ENCODE measurements around the gene ARL5A.
A peak's percentile ranks its signal among the peaks of the same experiment; 100 is the strongest.

Gene ARL5A

GRCh38 chr2:151840216-151841046 is 12.2 kb upstream of the ARL5A start:
- no peak for DNase-seq

GRCh38 chr2:151837926-151838325 is 9.7 kb upstream of the ARL5A start:
- no peak for DNase-seq

GRCh38 chr2:151833984-151834383 is 5.8 kb upstream of the ARL5A start:
- DNase-seq, result no peak

GRCh38 chr2:151830961-151831360 is 2.7 kb upstream of the ARL5A start:
- DNase-seq, result no peak

- DNase-seq, result no peak
Observed at GRCh38 chr2:151828890-151829324, 686 bp upstream of the ARL5A start.

GRCh38 chr2:151827564-151828142 is 568 bp downstream of the ARL5A start:
- no peak for DNase-seq

- DNase-seq, result no peak
Observed at GRCh38 chr2:151826737-151827157, 1.5 kb downstream of the ARL5A start.

DNA sequence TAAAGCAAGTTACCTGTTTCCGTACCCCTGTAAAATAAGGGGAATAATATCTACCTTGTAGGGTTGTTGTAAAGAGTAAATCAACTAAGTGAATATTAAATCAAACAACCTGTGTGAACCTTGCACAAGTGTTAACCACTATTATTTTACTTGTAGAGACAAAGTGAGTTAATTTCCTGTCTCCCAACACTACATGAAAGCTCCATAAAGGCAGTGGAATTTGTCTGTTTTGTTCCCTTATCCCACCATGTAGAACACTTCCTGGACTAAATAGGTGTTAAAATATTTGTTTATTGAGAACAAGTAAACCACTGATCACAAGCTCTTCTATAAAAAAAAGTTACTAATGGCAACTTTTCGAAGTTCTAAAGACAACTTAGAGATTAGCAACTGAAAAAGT is 3.3 kb downstream of the ARL5A start:
- no peak for DNase-seq

GRCh38 chr2:151823651-151824050 is 4.6 kb downstream of the ARL5A start:
- no peak for DNase-seq

GRCh38 chr2:151819920-151820319 is 8.3 kb downstream of the ARL5A start:
- DNase-seq, result no peak

GRCh38 chr2:151817929-151818328 is 10.3 kb downstream of the ARL5A start:
- no peak for DNase-seq

GRCh38 chr2:151816843-151817242 is 11.4 kb downstream of the ARL5A start:
- no peak for DNase-seq

DNA sequence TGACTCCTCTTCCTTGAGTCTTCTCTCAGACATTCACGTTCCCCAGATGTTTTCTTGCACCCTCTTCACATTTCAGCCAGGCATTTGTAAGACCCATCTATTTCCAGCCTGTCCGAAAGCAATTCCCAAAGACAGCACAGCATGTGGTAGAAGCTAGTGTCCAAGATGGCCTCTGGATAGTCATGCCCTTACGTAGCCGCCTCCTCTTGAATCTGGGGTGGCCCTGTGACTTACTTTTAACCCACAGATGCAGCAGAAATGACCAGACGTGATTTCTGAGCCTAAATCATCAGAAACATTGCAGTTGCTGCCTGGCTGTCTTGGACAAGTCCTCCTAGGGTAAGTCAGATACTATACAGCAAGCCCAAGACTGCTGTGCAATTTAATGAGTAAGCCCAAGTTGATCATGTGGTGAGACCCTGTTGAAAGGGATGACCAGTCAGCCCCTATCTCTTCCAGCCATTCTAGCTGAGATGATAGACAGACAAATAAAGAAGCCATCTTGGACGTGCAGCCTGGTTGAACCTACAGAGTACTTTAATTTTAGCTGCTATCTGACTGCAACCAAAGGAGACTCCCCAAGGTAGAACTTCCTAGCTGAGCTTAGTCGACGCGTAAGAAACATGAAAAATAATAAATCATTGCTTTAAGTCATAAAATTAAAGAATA is 12.3 kb downstream of the ARL5A start:
- no peak for DNase-seq

GRCh38 chr2:151810489-151810888 is 17.7 kb downstream of the ARL5A start:
- no peak for DNase-seq

- DNase-seq, result no peak
Observed at GRCh38 chr2:151809073-151809383, 19.2 kb downstream of the ARL5A start.

DNA sequence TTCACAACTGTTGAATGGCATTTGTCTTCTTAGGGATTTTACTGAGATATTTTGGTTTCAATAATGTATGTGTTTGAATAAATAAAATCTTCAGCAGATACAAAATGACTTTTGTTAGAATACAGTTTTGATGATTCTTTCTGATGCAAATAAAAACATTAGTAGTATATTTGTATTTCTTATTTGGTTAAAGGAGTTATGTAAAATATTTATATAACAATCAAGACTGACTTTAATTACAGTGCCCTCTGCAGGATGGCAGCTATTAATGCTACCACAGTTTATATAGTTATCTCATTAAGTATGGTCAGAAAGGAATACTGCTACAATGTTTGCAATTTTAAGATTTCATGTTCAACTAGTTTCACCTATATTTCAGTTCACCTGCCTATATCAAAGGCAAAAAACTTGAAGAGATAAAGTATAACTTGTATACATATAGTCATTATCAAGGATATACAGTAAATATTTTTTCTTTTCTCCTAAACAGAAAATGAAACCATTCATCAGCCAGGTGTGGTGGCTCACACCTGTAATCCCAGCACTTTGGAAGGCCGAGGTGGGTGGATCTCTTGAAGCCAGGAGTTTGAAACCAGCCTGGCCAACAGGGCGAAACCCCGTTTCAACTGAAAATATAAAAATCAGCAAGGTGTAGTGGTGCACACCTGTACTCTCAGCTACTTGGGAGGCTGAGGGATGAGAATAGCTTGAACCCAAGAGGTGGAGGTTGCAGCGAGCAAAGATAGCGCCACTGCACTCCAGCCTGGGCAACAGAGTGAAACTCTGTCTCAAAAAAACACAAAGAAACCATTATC is 19.8 kb downstream of the ARL5A start:
- DNase-seq, result peak; percentile 2

DNA sequence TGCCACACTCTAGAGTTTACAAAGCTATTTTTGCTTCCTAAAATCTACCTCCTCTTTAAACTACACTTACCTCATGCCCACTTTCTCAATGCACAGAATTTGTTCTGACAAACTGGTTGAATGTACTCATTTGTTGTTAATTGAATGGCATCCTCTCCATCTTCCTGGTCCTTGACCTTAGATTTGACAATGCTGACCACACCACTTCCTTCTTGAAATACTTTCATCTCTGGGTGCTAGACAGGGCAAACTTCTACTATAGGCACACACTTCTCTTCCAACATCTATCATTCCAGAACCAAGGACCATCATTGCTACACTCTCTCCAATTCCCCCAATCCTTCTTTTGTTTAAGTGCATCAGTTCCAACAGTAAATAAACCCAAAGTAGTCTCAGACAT is 22.3 kb downstream of the ARL5A start:
- no peak for DNase-seq

GRCh38 chr2:151805343-151805742 is 22.9 kb downstream of the ARL5A start:
- no peak for DNase-seq

DNA sequence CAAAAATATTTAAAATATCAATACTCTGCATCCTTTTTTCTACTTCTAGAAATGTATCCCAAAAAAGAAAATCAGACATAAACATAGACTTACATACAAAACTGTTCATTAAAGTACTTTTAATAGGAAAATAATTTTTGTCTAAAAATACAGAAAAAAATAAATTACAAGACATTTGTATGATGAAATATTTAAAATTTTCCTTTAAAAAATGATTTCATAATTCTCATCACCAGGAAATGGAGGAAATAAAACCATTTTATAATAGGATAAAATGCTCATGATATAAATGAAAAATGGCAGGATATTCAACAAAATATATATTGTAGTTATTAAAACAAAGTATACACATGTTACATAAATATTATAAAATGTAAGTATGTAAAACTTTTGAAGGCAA is 24.4 kb downstream of the ARL5A start:
- DNase-seq, result no peak

GRCh38 chr2:151802315-151802714 is 25.9 kb downstream of the ARL5A start:
- no peak for DNase-seq

GRCh38 chr2:151799886-151800292 is 28.3 kb downstream of the ARL5A start:
- no peak for DNase-seq

- no peak for DNase-seq
Observed at GRCh38 chr2:151796774-151797173, 31.4 kb downstream of the ARL5A start.

GRCh38 chr2:151795646-151796240 is 32.5 kb downstream of the ARL5A start:
- no peak for DNase-seq
